SK-N-SH (cell line): ENCODE data around the gene FYN. TPM values are rescaled to one million over a fixed set of nuclear protein-coding genes. Genes with fewer than 3 reads are reported as not detected.

Experiments used
- CTCF ChIA-PET: fragments of 300-600, 350-600 bp; formaldehyde crosslinking; extraction: SDS; loops from one replicate; lab custom pipeline; 2021; lab: Yijun Ruan, JAX
- POLR2A ChIA-PET: fragments of 350-600 bp; sonication (Branson Sonifier 250); formaldehyde crosslinking; extraction: SDS; loops from one replicate; lab custom pipeline; 2020; ENCODE audit warnings: antibody characterized with exemption, inconsistent platforms; lab: Yijun Ruan, JAX
- DNase-seq: peaks from one replicate; pipeline ENCODE4 v3.0.0; 2012
- H2AFZ ChIP-seq: fragments of 200-600 bp; sonication (generic); 2 replicates; pipeline ENCODE4 v1.8.1; 2016; ENCODE audit warnings: antibody characterized with exemption, mild to moderate bottlenecking, low read depth
- H3F3A ChIP-seq: fragments of 200-600 bp; sonication (generic); replicated peaks from 2 replicates; pipeline ENCODE3; 2016; ENCODE audit warnings: antibody characterized with exemption, mild to moderate bottlenecking; ENCODE audit not compliant: insufficient read depth
- H3K27ac ChIP-seq, 2 experiments: fragments of 200-500 bp in 1 of 2; fragments of 200-600 bp in 1 of 2; sonication (Bioruptor generic) in 1 of 2; sonication (generic), shearing (Covaris generic) in 1 of 2; 2 replicates each; pipeline versions ENCODE4 v1.5.1 to v1.6.1; 2014 to 2016; ENCODE audit warnings: low read depth in 2 of 2, inconsistent platforms in 1 of 2, low read length in 1 of 2, mild to moderate bottlenecking in 1 of 2, mixed read lengths in 1 of 2
- H3K27me3 ChIP-seq: fragments of 200-600 bp; sonication (generic), shearing (Covaris generic); 2 replicates; pipeline ENCODE4 v1.6.1; 2016; ENCODE audit warnings: mixed run types; ENCODE audit not compliant: insufficient read depth
- H3K36me3 ChIP-seq, 2 experiments: fragments of 200-500 bp in 1 of 2; fragments of 200-600 bp in 1 of 2; sonication (Bioruptor generic) in 1 of 2; sonication (generic) in 1 of 2; replicated peaks in 1 of 2; 2 replicates each; pipeline versions ENCODE3 to v1.5.1; 2014 to 2016; ENCODE audit warnings: low read length in 1 of 2, mild to moderate bottlenecking in 1 of 2; ENCODE audit not compliant: insufficient read depth in 2 of 2, control insufficient read depth in 1 of 2
- H3K4me1 ChIP-seq, 2 experiments: fragments of 200-500 bp in 1 of 2; fragments of 200-600 bp in 1 of 2; sonication (Bioruptor generic) in 1 of 2; sonication (generic), shearing (Covaris generic) in 1 of 2; 2 replicates each; pipeline versions ENCODE4 v1.5.1 to v1.6.1; 2014 to 2016; ENCODE audit warnings: low read depth in 1 of 2, low read length in 1 of 2, mixed run types in 1 of 2; ENCODE audit not compliant: insufficient read depth in 2 of 2, control insufficient read depth in 1 of 2
- H3K4me2 ChIP-seq: fragments of 200-600 bp; sonication (generic), shearing (Covaris generic); 2 replicates; pipeline ENCODE4 v1.6.1; 2017; ENCODE audit warnings: mixed run types
- H3K4me3 ChIP-seq, 2 experiments: fragments of 200-500 bp in 1 of 2; fragments of 200-600 bp in 1 of 2; sonication (Bioruptor generic) in 1 of 2; sonication (generic), shearing (Covaris generic) in 1 of 2; 2 replicates each; pipeline versions ENCODE4 v1.5.1 to v1.8.1; 2014 to 2016; ENCODE audit warnings: low read depth in 2 of 2, inconsistent platforms in 1 of 2, low read length in 1 of 2, mild to moderate bottlenecking in 1 of 2, mixed read lengths in 1 of 2, moderate library complexity in 1 of 2
- H3K79me2 ChIP-seq: fragments of 200-600 bp; sonication (generic); 2 replicates; pipeline ENCODE4 v1.8.1; 2017; ENCODE audit warnings: mild to moderate bottlenecking; ENCODE audit not compliant: insufficient read depth
- H3K9ac ChIP-seq: fragments of 200-600 bp; sonication (generic); 2 replicates; pipeline ENCODE4 v1.6.1; 2017; ENCODE audit warnings: mixed run types
- H3K9me2 ChIP-seq: fragments of 200-600 bp; sonication (generic); 2 replicates; pipeline ENCODE4 v1.6.1; 2017; ENCODE audit warnings: mixed run types
- H3K9me3 ChIP-seq: fragments of 200-600 bp; sonication (generic); 2 replicates; pipeline ENCODE4 v1.6.1; 2017; ENCODE audit warnings: mixed run types, mild to moderate bottlenecking, moderate library complexity
- H4K20me1 ChIP-seq: fragments of 200-600 bp; sonication (generic); 2 replicates; pipeline ENCODE4 v1.6.1; 2017; ENCODE audit warnings: mild to moderate bottlenecking, mixed run types; ENCODE audit not compliant: insufficient read depth
- CHD2 ChIP-seq: fragments of 150-350 bp; IDR thresholded peaks from 2 replicates; pipeline ENCODE4 v1.6.1; 2018; ENCODE audit warnings: low read length; ENCODE audit not compliant: partially characterized antibody
- CTCF ChIP-seq: fragments of 200-600 bp; sonication (generic); IDR thresholded peaks from 2 replicates; pipeline ENCODE4 v1.6.1; 2017; ENCODE audit warnings: antibody characterized with exemption, mild to moderate bottlenecking, moderate library complexity
- ELF1 ChIP-seq: IDR thresholded peaks from 2 replicates; pipeline ENCODE4 v1.4.0; 2012
- EZH2phosphoT487 ChIP-seq: fragments of 200-600 bp; sonication (generic); IDR thresholded peaks from 2 replicates; pipeline ENCODE4 v1.6.1; 2017; ENCODE audit warnings: low read depth, mixed run types, mild to moderate bottlenecking, antibody characterized with exemption, moderate library complexity, borderline replicate concordance
- GATA2 ChIP-seq: sonication (generic); formaldehyde crosslinking; IDR thresholded peaks from 2 replicates; pipeline ENCODE4 v1.5.0; 2020; ENCODE audit warnings: mild to moderate bottlenecking, missing genetic modification reagents
- NRF1 ChIP-seq: IDR thresholded peaks from 2 replicates; pipeline ENCODE4 v1.6.1; 2012; ENCODE audit warnings: low read depth, mild to moderate bottlenecking, low read length
- POLR2AphosphoS5 ChIP-seq: IDR thresholded peaks from 2 replicates; pipeline ENCODE4 v1.6.1; 2012; ENCODE audit warnings: low read depth, low read length
- RAD21 ChIP-seq: IDR thresholded peaks from 2 replicates; pipeline ENCODE4 v1.6.1; 2012; ENCODE audit warnings: mild to moderate bottlenecking, low read length
- RFX5 ChIP-seq: IDR thresholded peaks from 2 replicates; pipeline ENCODE4 v1.6.1; 2012; ENCODE audit warnings: mild to moderate bottlenecking, improper control_type of control experiment, low read length
- SMC3 ChIP-seq: IDR thresholded peaks from 2 replicates; pipeline ENCODE4 v1.6.1; 2012; ENCODE audit warnings: low read depth, low read length, improper control_type of control experiment
- TAF1 ChIP-seq: IDR thresholded peaks from 2 replicates; pipeline ENCODE4 v1.6.1; 2012; ENCODE audit warnings: low read depth, mild to moderate bottlenecking, low read length, moderate library complexity, borderline replicate concordance
- USF1 ChIP-seq: IDR thresholded peaks from 2 replicates; pipeline ENCODE4 v1.4.0; 2012; ENCODE audit warnings: low read depth, borderline replicate concordance
- WGBS: methylation state at CpG from one replicate; pipeline ENCODE4 v1.1.6; 2017; ENCODE audit warnings: low lambda C conversion rate; 5-methylcytosine and 5-hydroxymethylcytosine counted together
- polyA plus RNA-seq, 3 experiments: library from polyadenylated mRNA; depleted of rRNA; stranded (reverse); fragments of >200 nt; gene quantifications; 2 replicates each; pipeline ENCODE4 v1.2.3, GENCODE V29; 2012
- TF ChIP-seq, protein P1 (sequence below): IDR thresholded peaks from 2 replicates; pipeline ENCODE4; 2012
- TF ChIP-seq, protein P2 (sequence below): IDR thresholded peaks from 2 replicates; pipeline ENCODE4 v1.4.0; 2012; ENCODE audit warnings: low read depth, borderline replicate concordance

FYN gene
- polyA plus RNA-seq, 1 of the 3 experiments (the other 2 are of a cell fraction) = 31.0 TPM

- TF ChIP-seq NRF1 = no peak
- no peak for TF ChIP-seq USF1
- TF ChIP-seq POLR2AphosphoS5 = no peak
- TF ChIP-seq GATA2 (CRISPR knock-in tag) = no peak
- no peak for TF ChIP-seq TAF1
- no peak for TF ChIP-seq CHD2
- TF ChIP-seq, protein P1, sequence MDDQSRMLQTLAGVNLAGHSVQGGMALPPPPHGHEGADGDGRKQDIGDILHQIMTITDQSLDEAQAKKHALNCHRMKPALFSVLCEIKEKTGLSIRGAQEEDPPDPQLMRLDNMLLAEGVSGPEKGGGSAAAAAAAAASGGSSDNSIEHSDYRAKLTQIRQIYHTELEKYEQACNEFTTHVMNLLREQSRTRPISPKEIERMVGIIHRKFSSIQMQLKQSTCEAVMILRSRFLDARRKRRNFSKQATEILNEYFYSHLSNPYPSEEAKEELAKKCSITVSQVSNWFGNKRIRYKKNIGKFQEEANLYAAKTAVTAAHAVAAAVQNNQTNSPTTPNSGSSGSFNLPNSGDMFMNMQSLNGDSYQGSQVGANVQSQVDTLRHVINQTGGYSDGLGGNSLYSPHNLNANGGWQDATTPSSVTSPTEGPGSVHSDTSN = no peak
- no peak for TF ChIP-seq EZH2phosphoT487
- no peak for TF ChIP-seq RFX5
- no peak for TF ChIP-seq ELF1
Measured at GRCh38 chr6:111722179-111722731, 151.0 kb downstream of the FYN start (continued).

DNA sequence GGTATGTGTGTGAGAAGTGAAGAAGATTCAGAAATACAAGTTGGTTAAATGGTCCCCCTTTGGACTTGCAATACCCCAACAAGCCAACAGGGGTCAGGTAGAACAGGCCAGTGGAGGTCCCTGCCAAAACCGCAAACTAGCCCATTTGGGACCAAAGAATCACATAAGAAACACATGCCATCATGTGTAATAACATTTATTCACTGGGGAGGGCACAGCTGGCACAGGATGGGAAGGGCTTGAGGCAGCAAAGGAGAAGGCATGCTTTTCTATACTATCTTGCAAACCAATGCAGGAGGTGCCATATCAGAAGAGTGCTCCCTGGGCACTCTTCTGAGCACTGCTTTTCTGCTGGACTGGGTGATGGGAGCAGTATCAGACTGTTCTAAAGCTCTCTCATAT, 151.5 kb downstream of the FYN start:
- Histone ChIP-seq H3K27me3 (no peaks in the 10 kb centered on the region), H3K4me3 (no peak overlapping the region), H3K36me3 (peaks cover 3 to 6% of the 10 kb centered on the region in 2 experiments), H3K4me2 (no peak overlapping the region), H2AFZ (no peak overlapping the region), H3K4me1 (peaks cover 2 to 4% of the 10 kb centered on the region in 2 experiments; a peak in 2 of 4 replicates), H3K9ac (no peak overlapping the region), H3K79me2 (no peaks in the 10 kb centered on the region), H3K27ac (no peak overlapping the region), H3F3A (no peaks in the 10 kb centered on the region), H4K20me1 (no peaks in the 10 kb centered on the region), H3K9me2 (no peaks in the 10 kb centered on the region), H3K9me3 (no peaks in the 10 kb centered on the region)
- 83% methylated on average over 1 of the region's 1 CpG for WGBS
- ChIA-PET CTCF (interaction anchor here (0.9 to 2.8 kb wide), 7 partner anchors 8 to 299 kb away, joined by 3 to 15 read pairs (median 4); no protein-coding TSS in a partner anchor), POLR2A (no interaction called here)
- TF ChIP-seq, protein P2, sequence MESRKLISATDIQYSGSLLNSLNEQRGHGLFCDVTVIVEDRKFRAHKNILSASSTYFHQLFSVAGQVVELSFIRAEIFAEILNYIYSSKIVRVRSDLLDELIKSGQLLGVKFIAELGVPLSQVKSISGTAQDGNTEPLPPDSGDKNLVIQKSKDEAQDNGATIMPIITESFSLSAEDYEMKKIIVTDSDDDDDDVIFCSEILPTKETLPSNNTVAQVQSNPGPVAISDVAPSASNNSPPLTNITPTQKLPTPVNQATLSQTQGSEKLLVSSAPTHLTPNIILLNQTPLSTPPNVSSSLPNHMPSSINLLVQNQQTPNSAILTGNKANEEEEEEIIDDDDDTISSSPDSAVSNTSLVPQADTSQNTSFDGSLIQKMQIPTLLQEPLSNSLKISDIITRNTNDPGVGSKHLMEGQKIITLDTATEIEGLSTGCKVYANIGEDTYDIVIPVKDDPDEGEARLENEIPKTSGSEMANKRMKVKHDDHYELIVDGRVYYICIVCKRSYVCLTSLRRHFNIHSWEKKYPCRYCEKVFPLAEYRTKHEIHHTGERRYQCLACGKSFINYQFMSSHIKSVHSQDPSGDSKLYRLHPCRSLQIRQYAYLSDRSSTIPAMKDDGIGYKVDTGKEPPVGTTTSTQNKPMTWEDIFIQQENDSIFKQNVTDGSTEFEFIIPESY = no peak
- TF ChIP-seq ELF1 = no peak
- TF ChIP-seq RAD21 = peak; percentile 59
- TF ChIP-seq CTCF = peak; percentile 64
- TF ChIP-seq POLR2AphosphoS5 = no peak
- peak; percentile 49 for TF ChIP-seq SMC3
- peak; percentile 43 for DNase-seq
